ENCODE data around the gene ACTRT2. TPM values are rescaled to one million over a fixed set of nuclear protein-coding genes. Genes with fewer than 3 reads are reported as not detected.

ACTRT2 gene
- total RNA-seq, 1 experiment from 2014 or later: not detected

- DNase-seq: no peak
- POLR2A ChIA-PET: no interaction called here
- intact Hi-C loops (cut with micrococcal nuclease; ENCODE audit: unreplicated experiment): no loop called here
- no peaks in the 10 kb centered on the region for H3K27me3 ChIP-seq (replicated peaks; ENCODE audit: control insufficient read depth, insufficient read depth, low read length)
- H3K4me1 ChIP-seq: no peaks in the 10 kb centered on the region
- Mint-ChIP-seq H3K4me1 (ENCODE audit: low read depth, unreplicated experiment) (no peaks in the 10 kb centered on the region), H3K9me3 (ENCODE audit: unreplicated experiment) (no peaks in the 10 kb centered on the region), H3K27ac (ENCODE audit: unreplicated experiment) (no peak overlapping the region), H3K36me3 (ENCODE audit: insufficient read depth, unreplicated experiment) (no peaks in the 10 kb centered on the region), H3K4me3 (ENCODE audit: unreplicated experiment) (no peak overlapping the region), H3K27me3 (ENCODE audit: insufficient read depth, unreplicated experiment) (no peaks in the 10 kb centered on the region)
- TF ChIP-seq, protein P1, sequence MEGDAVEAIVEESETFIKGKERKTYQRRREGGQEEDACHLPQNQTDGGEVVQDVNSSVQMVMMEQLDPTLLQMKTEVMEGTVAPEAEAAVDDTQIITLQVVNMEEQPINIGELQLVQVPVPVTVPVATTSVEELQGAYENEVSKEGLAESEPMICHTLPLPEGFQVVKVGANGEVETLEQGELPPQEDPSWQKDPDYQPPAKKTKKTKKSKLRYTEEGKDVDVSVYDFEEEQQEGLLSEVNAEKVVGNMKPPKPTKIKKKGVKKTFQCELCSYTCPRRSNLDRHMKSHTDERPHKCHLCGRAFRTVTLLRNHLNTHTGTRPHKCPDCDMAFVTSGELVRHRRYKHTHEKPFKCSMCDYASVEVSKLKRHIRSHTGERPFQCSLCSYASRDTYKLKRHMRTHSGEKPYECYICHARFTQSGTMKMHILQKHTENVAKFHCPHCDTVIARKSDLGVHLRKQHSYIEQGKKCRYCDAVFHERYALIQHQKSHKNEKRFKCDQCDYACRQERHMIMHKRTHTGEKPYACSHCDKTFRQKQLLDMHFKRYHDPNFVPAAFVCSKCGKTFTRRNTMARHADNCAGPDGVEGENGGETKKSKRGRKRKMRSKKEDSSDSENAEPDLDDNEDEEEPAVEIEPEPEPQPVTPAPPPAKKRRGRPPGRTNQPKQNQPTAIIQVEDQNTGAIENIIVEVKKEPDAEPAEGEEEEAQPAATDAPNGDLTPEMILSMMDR (IDR thresholded peaks at IDR 0.05; ENCODE audit: insufficient read depth in 1 of 2, low read depth in 1 of 2, low read length in 1 of 2, severe bottlenecking in 1 of 2, unreplicated experiment in 1 of 2): no peak
- no peaks in the 10 kb centered on the region for H3K36me3 ChIP-seq (ENCODE audit: control insufficient read depth, insufficient read depth, low read length)
- BruUV-seq (replicated peaks): no TSS peak
- CTCF ChIA-PET: interaction anchor here (0.5 kb wide), 1 partner anchor 1092 kb away, joined by 3 read pairs; no protein-coding TSS in a partner anchor
- H3K9me3 ChIP-seq: no peaks in the 10 kb centered on the region
- H3K4me3 ChIP-seq (ENCODE audit: low read depth, low read length): no peak overlapping the region
Measured at GRCh38 chr1:3018576-3018975, 2.7 kb upstream of the ACTRT2 start.

- TF ChIP-seq, protein P1 (IDR thresholded peaks at IDR 0.05; ENCODE audit: insufficient read depth in 1 of 2, low read depth in 1 of 2, low read length in 1 of 2, severe bottlenecking in 1 of 2, unreplicated experiment in 1 of 2): no peak
- intact Hi-C loops (cut with micrococcal nuclease; ENCODE audit: unreplicated experiment): no loop called here
- H3K4me3 ChIP-seq (ENCODE audit: low read depth, low read length): no peak overlapping the region
- no peaks in the 10 kb centered on the region for H3K9me3 ChIP-seq
- ChIA-PET CTCF (no interaction called here), POLR2A (no interaction called here)
- no peaks in the 10 kb centered on the region for H3K27me3 Mint-ChIP-seq (ENCODE audit: insufficient read depth, unreplicated experiment)
- DNase-seq: no peak
- no peaks in the 10 kb centered on the region for H3K36me3 ChIP-seq (ENCODE audit: control insufficient read depth, insufficient read depth, low read length)
- H3K4me3 Mint-ChIP-seq (ENCODE audit: unreplicated experiment): no peak overlapping the region
- no TSS peak for BruUV-seq (replicated peaks)
- H3K4me1 Mint-ChIP-seq (ENCODE audit: low read depth, unreplicated experiment): no peaks in the 10 kb centered on the region
- H3K4me1 ChIP-seq: no peaks in the 10 kb centered on the region
- no peak overlapping the region for H3K27ac Mint-ChIP-seq (ENCODE audit: unreplicated experiment)
- no peaks in the 10 kb centered on the region for H3K36me3 Mint-ChIP-seq (ENCODE audit: insufficient read depth, unreplicated experiment)
- no peaks in the 10 kb centered on the region for H3K9me3 Mint-ChIP-seq (ENCODE audit: unreplicated experiment)
- no peaks in the 10 kb centered on the region for H3K27me3 ChIP-seq (replicated peaks; ENCODE audit: control insufficient read depth, insufficient read depth, low read length)
Measured at GRCh38 chr1:3019007-3019515, 2.2 kb upstream of the ACTRT2 start.

GRCh38 chr1:3019516-3020051 is 1.7 kb upstream of the ACTRT2 start:
- intact Hi-C loops (cut with micrococcal nuclease; ENCODE audit: unreplicated experiment): no loop called here

More at GRCh38 chr1:3019516-3020051, 1.7 kb upstream of the ACTRT2 start:
- Mint-ChIP-seq H3K4me1 (ENCODE audit: low read depth, unreplicated experiment) (no peaks in the 10 kb centered on the region), H3K27ac (ENCODE audit: unreplicated experiment) (no peak overlapping the region), H3K4me3 (ENCODE audit: unreplicated experiment) (no peak overlapping the region), H3K9me3 (ENCODE audit: unreplicated experiment) (no peaks in the 10 kb centered on the region), H3K36me3 (ENCODE audit: insufficient read depth, unreplicated experiment) (no peaks in the 10 kb centered on the region), H3K27me3 (ENCODE audit: insufficient read depth, unreplicated experiment) (no peaks in the 10 kb centered on the region)
- CTCF ChIA-PET: no interaction called here
- H3K4me1 ChIP-seq: no peaks in the 10 kb centered on the region
- H3K9me3 ChIP-seq: no peaks in the 10 kb centered on the region
- DNase-seq: peak in 1 of 2 experiments; percentile 27
- no peak overlapping the region for H3K4me3 ChIP-seq (ENCODE audit: low read depth, low read length)
- POLR2A ChIA-PET: no interaction called here
- no peaks in the 10 kb centered on the region for H3K27me3 ChIP-seq (replicated peaks; ENCODE audit: control insufficient read depth, insufficient read depth, low read length)
- H3K36me3 ChIP-seq (ENCODE audit: control insufficient read depth, insufficient read depth, low read length): no peaks in the 10 kb centered on the region
- BruUV-seq (replicated peaks): no TSS peak
- TF ChIP-seq, protein P1 (IDR thresholded peaks at IDR 0.05; ENCODE audit: insufficient read depth in 1 of 2, low read depth in 1 of 2, low read length in 1 of 2, severe bottlenecking in 1 of 2, unreplicated experiment in 1 of 2): no peak
